GM18870 (cell line): ENCODE data around the gene ABCC4.
"Not testable (repeated sequence)": the region's sequence is repeated elsewhere in the genome, so short reads cannot be mapped to it uniquely, and the experiment has no call there.

Experiments
- ATAC-seq: cut with Tn5 transposase; IDR thresholded peaks from one replicate; pipeline ENCODE4 v1.9.1; 2021; ENCODE audit warnings: moderate library complexity; ENCODE audit not compliant: unreplicated experiment

The ABCC4 gene

GRCh38 chr13:95300625-95301182 is 547 bp downstream of the ABCC4 start:
- ATAC-seq = peak; percentile 21

- no peak for ATAC-seq
Observed at GRCh38 chr13:95298971-95299621, 2.2 kb downstream of the ABCC4 start.

- no peak for ATAC-seq
Observed at GRCh38 chr13:95298169-95298965, 2.9 kb downstream of the ABCC4 start.

- ATAC-seq = no peak
Observed at GRCh38 chr13:95296326-95296925, 4.8 kb downstream of the ABCC4 start.

- ATAC-seq = no peak
Observed at GRCh38 chr13:95295026-95295425, 6.2 kb downstream of the ABCC4 start.

GRCh38 chr13:95292622-95293021 is 8.6 kb downstream of the ABCC4 start:
- ATAC-seq = no peak

GRCh38 chr13:95289901-95290300 is 11.3 kb downstream of the ABCC4 start:
- ATAC-seq = not testable (repeated sequence)

- ATAC-seq = no peak
Observed at GRCh38 chr13:95289020-95289444, 12.2 kb downstream of the ABCC4 start.

GRCh38 chr13:95284436-95284835 is 16.8 kb downstream of the ABCC4 start:
- ATAC-seq = no peak

- no peak for ATAC-seq
Observed at GRCh38 chr13:95279016-95279415, 22.2 kb downstream of the ABCC4 start.

- ATAC-seq = no peak
Observed at GRCh38 chr13:95276037-95276505, 25.2 kb downstream of the ABCC4 start.

- ATAC-seq = no peak
Observed at GRCh38 chr13:95275322-95276036, 25.8 kb downstream of the ABCC4 start.

- not testable (repeated sequence) for ATAC-seq
Observed at GRCh38 chr13:95273592-95274132, 27.6 kb downstream of the ABCC4 start.

- ATAC-seq = not testable (repeated sequence)
Observed at GRCh38 chr13:95272076-95272475, 29.2 kb downstream of the ABCC4 start.

GRCh38 chr13:95269756-95270155 is 31.5 kb downstream of the ABCC4 start:
- ATAC-seq = no peak

GRCh38 chr13:95268343-95269065 is 32.7 kb downstream of the ABCC4 start:
- ATAC-seq = not testable (repeated sequence)

GRCh38 chr13:95267662-95268342 is 33.4 kb downstream of the ABCC4 start:
- ATAC-seq = no peak

GRCh38 chr13:95264225-95264624 is 37.0 kb downstream of the ABCC4 start:
- no peak for ATAC-seq

GRCh38 chr13:95262837-95263384 is 38.3 kb downstream of the ABCC4 start:
- ATAC-seq = no peak
